Kidney epithelial cell (primary cell): Measurements from ENCODE around the gene PIAS1. TPM values are rescaled to one million over a fixed set of nuclear protein-coding genes. Genes with fewer than 3 reads are reported as not detected.

Source experiments
- DNase-seq: peaks from one replicate; pipeline ENCODE4 v3.0.0-alpha.2; 2010; ENCODE audit warnings: low read depth
- H3K27me3 ChIP-seq: 2 replicates; pipeline ENCODE4 v1.6.0; 2011; ENCODE audit warnings: low read length; ENCODE audit not compliant: control insufficient read depth, insufficient read depth
- H3K36me3 ChIP-seq: 2 replicates; pipeline ENCODE4 v1.5.1; 2011; ENCODE audit warnings: low read length; ENCODE audit not compliant: control insufficient read depth, insufficient read depth
- H3K4me3 ChIP-seq: 2 replicates; pipeline ENCODE4 v1.5.1; 2011; ENCODE audit warnings: low read depth, mild to moderate bottlenecking, control low read depth, low read length
- CTCF ChIP-seq: IDR thresholded peaks from 2 replicates; pipeline ENCODE4 v1.5.1; 2011; ENCODE audit warnings: mild to moderate bottlenecking, moderate library complexity, low read length, control low read depth, inconsistent platforms; ENCODE audit not compliant: insufficient read depth, poor library complexity, severe bottlenecking
- total RNA-seq: library from RNA; depleted of rRNA; stranded (reverse); fragments of >200 nt; gene quantifications from 2 replicates; pipeline ENCODE4 v1.2.3, GENCODE V29; 2015

Gene PIAS1
- total RNA-seq, 1 donor from 2014 or later = 8.6 TPM

GRCh38 chr15:68188647-68189046, 134.5 kb downstream of the PIAS1 start:
- peaks cover 5% of the 10 kb centered on the region for H3K36me3 ChIP-seq
- TF ChIP-seq CTCF = no peak
- no peak overlapping the region for H3K4me3 ChIP-seq
- DNase-seq = no peak
- H3K27me3 ChIP-seq = no peaks in the 10 kb centered on the region

GRCh38 chr15:68190048-68190447, 135.9 kb downstream of the PIAS1 start:
- H3K36me3 ChIP-seq = peaks cover 4% of the 10 kb centered on the region
- no peak overlapping the region for H3K4me3 ChIP-seq
- DNase-seq = no peak
- TF ChIP-seq CTCF = no peak
- H3K27me3 ChIP-seq = no peaks in the 10 kb centered on the region

GRCh38 chr15:68191555-68191954, 137.4 kb downstream of the PIAS1 start:
- Histone ChIP-seq H3K36me3 (peaks cover 3% of the 10 kb centered on the region), H3K27me3 (no peaks in the 10 kb centered on the region), H3K4me3 (no peak overlapping the region)
- DNase-seq = no peak
- TF ChIP-seq CTCF = no peak

GRCh38 chr15:68192117-68192516, 138.0 kb downstream of the PIAS1 start:
- Histone ChIP-seq H3K27me3 (no peaks in the 10 kb centered on the region), H3K4me3 (no peak overlapping the region), H3K36me3 (peaks cover 3% of the 10 kb centered on the region)
- TF ChIP-seq CTCF = no peak
- DNase-seq = no peak

GRCh38 chr15:68192804-68193486, 138.8 kb downstream of the PIAS1 start:
- Histone ChIP-seq H3K36me3 (peaks cover 1% of the 10 kb centered on the region), H3K27me3 (no peaks in the 10 kb centered on the region), H3K4me3 (no peak overlapping the region)
- DNase-seq = no peak
- TF ChIP-seq CTCF = no peak
